Inferior parietal cortex (tissue), 1 donor: ENCODE data around the gene SCAF8.
A peak's percentile ranks its signal among the peaks of the same experiment; 100 is the strongest.
"Not testable (repeated sequence)": the region's sequence is repeated elsewhere in the genome, so short reads cannot be mapped to it uniquely, and the experiment has no call there.

Experiments used
- DNase-seq: peaks from one replicate; pipeline ENCODE4 v3.0.0-alpha.2; 2016; ENCODE audit errors: extremely low spot score

The SCAF8 gene

DNA sequence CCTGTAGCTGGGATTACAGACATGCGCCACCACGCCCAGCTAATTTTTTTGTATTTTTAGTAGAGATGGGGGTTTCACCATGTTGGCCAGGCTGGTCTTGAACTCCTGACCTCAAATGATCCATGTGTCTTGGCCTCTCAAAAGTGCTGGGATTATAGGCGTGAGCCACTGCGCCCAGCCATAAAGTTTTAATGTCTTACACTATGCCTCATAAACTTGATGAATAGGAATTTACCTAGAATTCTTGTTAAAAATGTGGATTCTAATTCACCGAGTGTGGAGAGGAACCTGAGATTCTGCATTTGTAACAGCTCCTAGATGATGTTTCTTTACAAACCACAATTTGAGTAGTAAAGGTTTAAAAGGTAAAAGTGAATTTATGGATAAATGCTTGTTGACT is 45.9 kb downstream of the SCAF8 start:
- not testable (repeated sequence) for DNase-seq

GRCh38 chr6:154782193-154782592 is 49.0 kb downstream of the SCAF8 start:
- no peak for DNase-seq

DNA sequence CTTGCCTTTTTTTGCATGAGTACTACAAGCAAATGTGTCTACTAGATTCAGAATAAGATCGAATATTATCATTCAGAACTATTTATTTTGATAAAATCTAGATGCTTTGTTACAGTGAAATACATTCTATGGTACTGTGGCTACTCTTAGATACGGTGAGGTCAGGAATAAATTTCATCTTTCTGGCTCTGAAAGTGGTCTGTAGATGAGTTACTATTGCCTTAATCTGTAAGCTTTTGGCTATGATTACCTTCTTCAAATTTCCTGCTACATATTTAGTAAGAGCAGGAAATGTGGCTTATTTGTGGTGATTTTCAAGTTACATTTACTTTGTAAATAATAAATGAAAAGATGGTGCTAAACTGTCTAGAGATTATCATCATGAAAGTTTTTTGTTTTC is 50.0 kb downstream of the SCAF8 start:
- no peak for DNase-seq

DNA sequence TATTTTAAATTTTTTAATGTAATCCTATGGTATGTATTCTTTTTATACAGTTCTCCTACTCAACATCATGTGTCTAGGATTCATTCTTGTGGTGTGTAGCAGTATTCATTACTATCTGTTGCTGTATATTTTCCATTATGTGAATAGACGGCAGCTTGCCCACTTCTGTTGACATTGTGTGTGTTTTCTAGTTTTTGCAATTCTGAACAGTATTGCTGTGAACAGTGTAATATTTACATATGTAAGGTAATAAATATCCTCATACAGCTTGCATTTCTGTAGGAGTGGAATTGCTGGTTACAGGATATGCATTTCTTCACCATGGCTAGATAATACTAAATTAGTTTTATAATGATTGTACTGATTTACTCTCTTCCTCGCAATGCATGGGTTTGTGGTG is 51.9 kb downstream of the SCAF8 start:
- no peak for DNase-seq

- no peak for DNase-seq
Observed at GRCh38 chr6:154786144-154786868, 53.1 kb downstream of the SCAF8 start.

GRCh38 chr6:154791556-154792317 is 58.5 kb downstream of the SCAF8 start:
- no peak for DNase-seq

GRCh38 chr6:154792325-154792724 is 59.1 kb downstream of the SCAF8 start:
- no peak for DNase-seq

DNA sequence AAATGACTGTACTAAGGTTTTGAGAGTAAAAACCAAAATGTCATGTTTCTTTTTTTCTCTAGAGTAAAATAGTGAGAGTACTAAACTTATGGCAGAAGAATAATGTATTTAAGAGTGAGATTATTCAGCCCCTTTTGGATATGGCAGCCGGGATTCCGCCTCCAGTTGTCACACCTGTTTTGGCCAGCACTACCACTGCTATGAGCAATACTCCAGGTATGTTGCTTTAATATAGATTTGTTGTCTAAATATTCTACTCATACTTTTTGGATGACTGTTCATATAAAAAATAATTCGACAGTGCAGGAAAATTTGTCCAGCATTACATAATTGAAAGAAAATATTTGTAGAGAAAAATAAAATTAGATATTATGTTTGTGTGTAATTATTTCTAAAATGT is 59.5 kb downstream of the SCAF8 start:
- no peak for DNase-seq

DNA sequence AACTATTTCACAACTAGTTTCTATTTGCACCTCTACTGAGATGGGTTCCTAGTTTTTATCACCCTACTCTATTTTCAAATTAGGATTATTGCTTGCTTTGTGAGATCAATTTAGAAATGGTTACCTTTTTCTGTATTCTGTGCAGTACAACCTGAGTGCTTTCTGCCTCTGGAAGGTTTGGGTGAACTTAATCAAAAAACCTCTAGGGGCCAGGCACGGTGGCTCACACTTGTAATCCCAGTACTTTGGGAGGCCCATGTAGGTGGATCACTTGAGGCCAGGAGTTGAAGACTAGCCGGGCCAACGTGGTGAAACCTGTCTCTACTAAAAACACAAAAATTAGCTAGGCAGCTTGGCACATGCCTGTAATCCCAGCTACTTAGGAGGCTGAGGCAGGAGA is 63.3 kb downstream of the SCAF8 start:
- DNase-seq: no peak

GRCh38 chr6:154797857-154798256 is 64.6 kb downstream of the SCAF8 start:
- DNase-seq: no peak

DNA sequence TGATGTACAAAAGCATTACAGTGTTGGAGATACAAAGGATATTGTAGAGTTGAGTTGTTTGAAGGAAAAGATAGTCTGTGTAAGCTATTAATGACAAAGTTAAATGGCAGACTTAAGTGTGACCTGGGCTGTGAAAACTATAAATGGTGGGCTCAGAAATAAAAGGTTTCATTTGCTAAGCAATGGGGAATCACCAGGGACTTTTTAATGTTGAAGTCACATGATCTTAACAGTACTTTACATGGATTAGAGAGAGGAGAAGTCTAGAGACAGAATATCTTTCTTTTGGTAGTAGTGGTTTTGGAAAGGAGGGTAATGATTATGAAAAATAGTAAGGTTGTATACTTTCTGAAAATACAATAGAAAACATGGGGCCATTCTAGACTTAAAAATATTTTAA is 67.1 kb downstream of the SCAF8 start:
- no peak for DNase-seq

GRCh38 chr6:154805288-154805911 is 72.2 kb downstream of the SCAF8 start:
- DNase-seq: peak; percentile 43

- no peak for DNase-seq
Observed at GRCh38 chr6:154806804-154807203, 73.6 kb downstream of the SCAF8 start.

GRCh38 chr6:154811663-154812062 is 78.4 kb downstream of the SCAF8 start:
- not testable (repeated sequence) for DNase-seq

DNA sequence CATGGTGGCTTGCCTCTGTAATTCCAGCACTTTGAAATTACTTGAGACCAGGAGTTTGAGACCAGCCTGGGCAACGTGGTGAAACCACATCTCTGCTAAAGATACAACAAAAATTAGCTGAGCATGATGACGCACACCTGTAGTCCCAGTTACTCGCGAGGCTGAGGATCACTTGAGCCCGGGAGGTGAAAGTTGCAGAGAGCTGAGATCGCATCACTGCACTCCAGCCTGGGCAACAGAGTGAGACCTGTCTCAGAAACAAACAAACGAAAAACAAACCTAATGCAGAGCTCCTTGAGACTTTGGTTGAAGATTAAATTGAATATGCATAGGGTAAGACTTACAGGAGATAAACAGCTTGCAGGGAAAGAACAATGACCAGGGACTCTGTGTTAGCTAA is 80.8 kb downstream of the SCAF8 start:
- no peak for DNase-seq

- DNase-seq: no peak
Observed at GRCh38 chr6:154815938-154816820, 83.0 kb downstream of the SCAF8 start.

- no peak for DNase-seq
Observed at GRCh38 chr6:154821099-154821498, 87.9 kb downstream of the SCAF8 start.

GRCh38 chr6:154821638-154822037 is 88.4 kb downstream of the SCAF8 start:
- no peak for DNase-seq

DNA sequence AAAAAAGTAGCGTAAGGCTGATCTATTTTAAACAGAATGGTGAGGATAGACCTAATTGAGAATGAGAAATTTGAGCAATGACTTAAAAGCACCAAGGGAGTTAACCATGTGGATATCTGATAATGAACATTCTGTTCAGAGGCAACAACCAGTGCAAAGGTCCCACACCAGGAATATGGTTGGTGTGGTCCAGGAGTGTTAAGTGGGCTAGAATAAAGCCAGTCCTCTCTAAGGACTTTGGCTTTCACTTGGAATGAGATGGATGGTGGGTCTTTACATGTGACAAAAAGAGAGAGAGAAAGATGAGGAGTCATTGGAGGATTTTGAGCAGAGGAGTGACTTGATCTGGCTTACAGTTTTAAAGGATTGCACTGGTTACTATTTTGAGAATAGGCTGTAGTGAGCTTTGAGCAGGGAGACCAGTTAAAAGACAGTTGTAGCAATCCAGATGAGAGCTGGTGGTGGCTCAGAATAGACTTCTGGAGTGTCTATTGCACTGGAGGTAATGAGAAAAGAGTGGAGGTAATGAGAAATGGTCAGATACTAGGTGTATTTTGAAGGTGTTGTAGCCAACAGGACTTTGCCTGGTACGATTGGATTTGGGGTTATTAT is 89.8 kb downstream of the SCAF8 start:
- no peak for DNase-seq

DNA sequence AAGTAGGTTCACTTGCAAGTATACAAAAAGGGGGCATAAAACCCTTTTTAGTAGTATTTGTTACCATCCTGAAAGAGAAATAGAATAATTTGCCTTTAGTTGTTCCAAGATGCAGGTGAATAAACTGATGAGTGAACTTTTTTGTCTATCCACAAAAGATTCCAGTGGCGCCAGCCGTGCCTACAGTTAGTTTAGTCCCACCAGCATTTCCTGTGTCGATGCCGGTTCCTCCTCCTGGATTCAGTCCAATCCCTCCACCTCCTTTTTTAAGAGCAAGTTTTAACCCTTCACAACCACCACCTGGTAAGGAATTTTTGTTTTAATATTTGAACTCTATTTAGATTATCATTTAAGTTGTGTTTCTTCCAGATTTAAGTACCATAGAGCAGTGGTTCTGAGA is 90.9 kb downstream of the SCAF8 start:
- DNase-seq: no peak

- no peak for DNase-seq
Observed at GRCh38 chr6:154829970-154830369, 96.8 kb downstream of the SCAF8 start.
